ENCODE data around the gene CTDSPL. TPM values are rescaled to one million over a fixed set of nuclear protein-coding genes. Genes with fewer than 3 reads are reported as not detected.

CTDSPL gene
- total RNA-seq, 1 donor from 2014 or later = not detected

- no peak for ATAC-seq (ENCODE audit: low read depth)
- peak overlapping the region; percentile 95 for H3K27ac Mint-ChIP-seq
- POLR2A ChIA-PET = interaction anchor here (1.0 to 1.1 kb wide), 3 partner anchors 44 to 501 kb away, joined by 4 to 5 read pairs (median 4); partner anchors contain the start of genes DLEC1, EXOG and MYD88
- no peak for TF ChIP-seq CTCF (IDR thresholded peaks at IDR 0.05)
- CTCF ChIA-PET = interaction anchor here (0.9 kb wide), 1 partner anchor 45 kb away, joined by 3 read pairs; no protein-coding TSS in a partner anchor
- peaks cover 53% of the 10 kb centered on the region for H3K4me1 Mint-ChIP-seq
- peak overlapping the region; percentile 99 for H3K4me3 Mint-ChIP-seq
- H3K27me3 Mint-ChIP-seq = no peaks in the 10 kb centered on the region
- no peaks in the 10 kb centered on the region for H3K9me3 Mint-ChIP-seq
- H3K36me3 Mint-ChIP-seq (ENCODE audit: low read depth) = peaks cover 22% of the 10 kb centered on the region
- intact Hi-C loops (cut with micrococcal nuclease) = loop anchor here (1.0 kb wide), 1 partner anchor 45 kb away; the partner anchor contains the start of gene DLEC1
- no peak for DNase-seq
These were observed 132.9 kb downstream of the CTDSPL start for GRCh38 chr3:37994639-37994972.

GRCh38 chr3:37995652-37996641 is 134.3 kb downstream of the CTDSPL start:
- intact Hi-C loops (cut with micrococcal nuclease) = no loop called here
- ATAC-seq (ENCODE audit: low read depth) (no peak), DNase-seq (no peak)
- POLR2A ChIA-PET = interaction anchor here (0.6 to 2.3 kb wide), 3 partner anchors 43 to 183 kb away, joined by 4 to 8 read pairs (median 5); partner anchors contain the start of genes ACAA1 and DLEC1
- Mint-ChIP-seq H3K27ac (peak overlapping the region; percentile 30), H3K27me3 (no peaks in the 10 kb centered on the region), H3K4me3 (peak overlapping the region; percentile 13), H3K36me3 (ENCODE audit: low read depth) (peaks cover 22% of the 10 kb centered on the region), H3K4me1 (peaks cover 53% of the 10 kb centered on the region), H3K9me3 (no peaks in the 10 kb centered on the region)
- CTCF ChIA-PET = interaction anchor here (0.7 to 1.9 kb wide), 7 partner anchors 14 to 141 kb away, joined by 3 to 8 read pairs (median 3); partner anchors contain the start of genes ACAA1 and DLEC1
- TF ChIP-seq CTCF (IDR thresholded peaks at IDR 0.05) = no peak

GRCh38 chr3:37996785-37997301 is 135.2 kb downstream of the CTDSPL start:
- ChIA-PET CTCF (interaction anchor here (0.7 to 1.9 kb wide), 8 partner anchors 15 to 142 kb away, joined by 3 to 8 read pairs (median 3); partner anchors contain the start of genes ACAA1 and DLEC1), POLR2A (interaction anchor here (0.6 to 2.3 kb wide), 3 partner anchors 42 to 182 kb away, joined by 4 to 8 read pairs (median 5); partner anchors contain the start of genes ACAA1 and DLEC1)
- ATAC-seq (ENCODE audit: low read depth) = peak; percentile 65
- peak; percentile 65 for DNase-seq
- peak overlapping the region; percentile 39 for H3K4me3 Mint-ChIP-seq
- no peak for TF ChIP-seq CTCF (IDR thresholded peaks at IDR 0.05)
- intact Hi-C loops (cut with micrococcal nuclease) = no loop called here
- no peaks in the 10 kb centered on the region for H3K27me3 Mint-ChIP-seq
- peak overlapping the region; percentile 63 for H3K27ac Mint-ChIP-seq
- H3K4me1 Mint-ChIP-seq = peaks cover 53% of the 10 kb centered on the region
- H3K36me3 Mint-ChIP-seq (ENCODE audit: low read depth) = peaks cover 25% of the 10 kb centered on the region
- H3K9me3 Mint-ChIP-seq = no peaks in the 10 kb centered on the region

GRCh38 chr3:37997342-37997741 is 135.7 kb downstream of the CTDSPL start:
- peaks cover 30% of the 10 kb centered on the region for H3K36me3 Mint-ChIP-seq (ENCODE audit: low read depth)
- POLR2A ChIA-PET = interaction anchor here (0.6 to 2.3 kb wide), 3 partner anchors 42 to 499 kb away, joined by 3 to 8 read pairs (median 5); partner anchors contain the start of genes ACAA1 and DLEC1
- no peaks in the 10 kb centered on the region for H3K27me3 Mint-ChIP-seq
- H3K4me3 Mint-ChIP-seq = no peak overlapping the region
- CTCF ChIA-PET = interaction anchor here (1.0 to 1.9 kb wide), 7 partner anchors 14 to 142 kb away, joined by 3 to 8 read pairs (median 3); partner anchors contain the start of gene DLEC1
- DNase-seq (peak; percentile 14), ATAC-seq (ENCODE audit: low read depth) (no peak)
- no peaks in the 10 kb centered on the region for H3K9me3 Mint-ChIP-seq
- H3K4me1 Mint-ChIP-seq = peaks cover 53% of the 10 kb centered on the region
- H3K27ac Mint-ChIP-seq = no peak overlapping the region
- intact Hi-C loops (cut with micrococcal nuclease) = no loop called here
- TF ChIP-seq CTCF (IDR thresholded peaks at IDR 0.05) = no peak
